Measurements from ENCODE around the gene ZNF649. TPM values are rescaled to one million over a fixed set of nuclear protein-coding genes. Genes with fewer than 3 reads are reported as not detected.

Gene ZNF649
- total RNA-seq (ENCODE audit: low replicate concordance), result 23.6 and 28.8 TPM in 2 replicates
- long read RNA-seq, transcript ZNF649-201 (5 exons, 3,197 nt), result major isoform, 54 of 68 reads
- long read RNA-seq, partial matches to known transcripts, result 1 of 68 reads
- long read RNA-seq, other reads (novel, unspliced or antisense), result 11 of 68 reads

DNA sequence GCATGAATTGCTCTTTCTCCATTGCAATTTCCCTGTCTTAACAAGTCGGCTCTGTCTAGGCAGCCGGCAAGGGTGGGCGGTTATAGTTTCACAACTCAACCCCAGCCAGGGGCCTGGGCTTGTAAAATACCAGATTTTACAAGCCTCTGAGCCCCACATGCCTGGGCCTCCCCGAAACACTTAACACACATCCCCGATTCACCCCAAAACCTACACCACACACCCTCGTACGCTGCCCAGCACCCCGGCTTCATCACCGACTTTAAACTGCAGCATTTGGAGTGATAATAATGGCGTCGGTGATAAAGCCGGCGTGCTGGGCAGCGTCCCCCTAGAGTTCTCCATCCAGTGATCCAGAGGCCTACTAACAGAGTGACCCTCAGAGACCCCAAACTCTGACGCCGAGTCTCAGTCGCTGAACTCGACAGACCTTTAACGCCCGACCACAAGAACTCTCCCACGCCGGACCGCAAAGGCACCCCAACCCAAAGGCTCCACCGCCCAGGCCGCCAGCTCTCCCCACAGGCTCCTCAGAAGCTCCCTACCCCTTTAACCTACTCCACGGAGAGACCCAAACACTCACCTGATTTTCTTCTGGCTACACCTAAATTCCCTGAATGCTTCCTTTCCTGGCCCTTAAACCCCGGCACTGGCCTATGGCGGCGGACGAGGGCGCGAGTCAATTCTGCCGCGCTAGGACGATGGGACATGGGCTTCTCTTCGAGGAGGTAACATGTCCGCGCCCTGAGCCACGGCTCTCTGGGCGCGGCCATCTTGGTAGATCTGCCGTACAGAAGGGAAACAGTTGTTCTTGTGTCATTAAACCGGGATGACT, at the start of gene ZNF649:
ZNF649 (minus strand) TSS at position 687 of the 835 bp plus-strand sequence. CDS start 4,910 bp downstream, outside the sequence.
- peaks cover 33% of the 10 kb centered on the region for H3K9me3 Mint-ChIP-seq
- H3K27me3 Mint-ChIP-seq, result peaks cover 26% of the 10 kb centered on the region
- peak within 1 kb of the TSS; percentile 100 for H3K4me3 Mint-ChIP-seq
- H3K36me3 Mint-ChIP-seq, result peaks cover 49% of the 10 kb centered on the region
- H3K4me1 Mint-ChIP-seq (ENCODE audit: unreplicated experiment), result peaks cover 18% of the 10 kb centered on the region
- peak; percentile 85 for DNase-seq (ENCODE audit: extremely low spot score, unreplicated experiment)
- TF ChIP-seq CTCF (conservative IDR thresholded peaks at IDR 0.05), result no peak
- peak within 1 kb of the TSS; percentile 99 for H3K27ac Mint-ChIP-seq

DNA sequence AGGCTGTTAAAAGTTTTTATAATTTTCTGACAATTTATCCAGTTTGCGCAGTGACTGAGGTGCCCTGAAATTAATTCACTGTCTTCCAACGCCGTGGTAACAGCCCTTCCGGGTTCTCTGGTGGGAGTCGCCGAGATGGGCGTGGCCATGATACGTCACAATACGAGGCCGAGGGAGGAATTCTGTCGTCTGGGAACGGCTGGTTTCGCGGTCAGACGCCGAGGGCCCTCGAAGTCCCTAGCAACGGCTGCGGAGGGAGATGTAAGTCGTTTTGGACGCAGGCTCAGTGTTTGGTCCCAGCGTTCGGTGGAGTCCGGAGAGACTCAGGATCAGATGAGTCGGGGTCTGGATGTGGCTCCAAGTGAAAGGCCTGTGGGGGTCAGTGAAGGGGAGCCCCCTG, 44.2 kb upstream of the ZNF649 start:
- H3K27ac Mint-ChIP-seq, result no peak overlapping the region
- H3K4me3 Mint-ChIP-seq, result no peak overlapping the region
- H3K4me1 Mint-ChIP-seq (ENCODE audit: unreplicated experiment), result no peaks in the 10 kb centered on the region
- peaks cover 39% of the 10 kb centered on the region for H3K36me3 Mint-ChIP-seq
- peaks cover 38% of the 10 kb centered on the region for H3K9me3 Mint-ChIP-seq
- TF ChIP-seq CTCF (conservative IDR thresholded peaks at IDR 0.05), result no peak
- no peaks in the 10 kb centered on the region for H3K27me3 Mint-ChIP-seq
- no peak for DNase-seq (ENCODE audit: extremely low spot score, unreplicated experiment)

DNA sequence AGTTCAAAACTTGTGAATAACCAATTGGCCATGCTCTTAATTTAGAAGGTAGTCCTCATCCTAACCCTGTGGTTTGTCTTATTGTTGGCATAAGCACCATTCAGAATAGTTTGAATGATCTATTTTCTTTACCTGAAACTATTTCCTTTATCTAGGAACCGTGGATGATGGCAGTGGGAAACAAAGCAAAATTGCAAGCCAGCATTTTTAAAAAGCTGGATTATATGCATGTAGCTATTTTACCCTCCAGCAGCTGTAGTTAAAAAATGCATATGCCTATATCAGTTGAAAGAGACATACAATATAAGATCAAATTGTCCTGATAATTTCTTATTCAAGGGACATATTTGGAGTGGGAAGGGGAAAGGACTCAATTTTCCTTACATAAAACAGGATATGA, 41.8 kb upstream of the ZNF649 start:
- Mint-ChIP-seq H3K27me3 (no peaks in the 10 kb centered on the region), H3K4me1 (ENCODE audit: unreplicated experiment) (no peaks in the 10 kb centered on the region), H3K4me3 (no peak overlapping the region), H3K36me3 (peaks cover 58% of the 10 kb centered on the region), H3K27ac (no peak overlapping the region), H3K9me3 (peaks cover 50% of the 10 kb centered on the region)
- no peak for TF ChIP-seq CTCF (conservative IDR thresholded peaks at IDR 0.05)
- no peak for DNase-seq (ENCODE audit: extremely low spot score, unreplicated experiment)

DNA sequence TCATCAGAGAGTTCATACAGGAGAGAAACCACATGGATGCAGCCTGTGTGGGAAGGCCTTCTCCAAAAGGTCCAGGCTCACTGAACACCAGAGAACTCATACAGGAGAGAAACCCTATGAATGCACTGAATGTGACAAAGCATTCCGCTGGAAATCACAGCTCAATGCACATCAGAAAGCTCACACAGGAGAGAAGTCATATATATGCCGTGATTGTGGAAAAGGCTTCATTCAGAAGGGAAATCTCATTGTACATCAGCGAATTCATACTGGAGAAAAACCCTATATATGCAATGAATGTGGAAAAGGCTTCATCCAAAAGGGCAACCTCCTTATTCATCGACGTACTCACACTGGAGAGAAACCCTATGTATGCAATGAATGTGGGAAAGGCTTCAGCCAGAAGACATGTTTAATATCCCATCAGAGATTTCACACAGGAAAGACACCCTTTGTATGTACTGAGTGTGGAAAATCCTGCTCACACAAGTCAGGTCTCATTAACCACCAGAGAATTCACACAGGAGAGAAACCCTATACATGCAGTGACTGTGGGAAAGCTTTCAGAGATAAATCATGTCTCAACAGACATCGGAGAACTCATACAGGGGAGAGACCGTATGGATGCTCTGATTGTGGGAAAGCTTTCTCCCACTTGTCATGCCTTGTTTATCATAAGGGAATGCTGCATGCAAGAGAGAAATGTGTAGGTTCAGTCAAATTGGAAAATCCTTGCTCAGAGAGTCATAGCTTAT, 40.2 kb upstream of the ZNF649 start:
- H3K9me3 Mint-ChIP-seq, result peaks cover 50% of the 10 kb centered on the region
- H3K27ac Mint-ChIP-seq, result no peak overlapping the region
- H3K4me3 Mint-ChIP-seq, result no peak overlapping the region
- no peaks in the 10 kb centered on the region for H3K27me3 Mint-ChIP-seq
- no peaks in the 10 kb centered on the region for H3K4me1 Mint-ChIP-seq (ENCODE audit: unreplicated experiment)
- peaks cover 71% of the 10 kb centered on the region for H3K36me3 Mint-ChIP-seq
- TF ChIP-seq CTCF (conservative IDR thresholded peaks at IDR 0.05), result no peak
- no peak for DNase-seq (ENCODE audit: extremely low spot score, unreplicated experiment)

- Mint-ChIP-seq H3K4me3 (no peak overlapping the region), H3K27ac (no peak overlapping the region), H3K27me3 (no peaks in the 10 kb centered on the region), H3K4me1 (ENCODE audit: unreplicated experiment) (no peaks in the 10 kb centered on the region), H3K9me3 (peaks cover 23% of the 10 kb centered on the region), H3K36me3 (peaks cover 80% of the 10 kb centered on the region)
- no peak for TF ChIP-seq CTCF (conservative IDR thresholded peaks at IDR 0.05)
- DNase-seq (ENCODE audit: extremely low spot score, unreplicated experiment), result no peak
These were observed 34.1 kb upstream of the ZNF649 start for GRCh38 chr19:51938936-51939335.

Measured in type B pancreatic cell (in vitro differentiated cells).